GM19328 (cell line): ENCODE results near the gene RAD50.
"Not testable (repeated sequence)": the region's sequence is repeated elsewhere in the genome, so short reads cannot be mapped to it uniquely, and the experiment has no call there.

Experiments
- ATAC-seq: cut with Tn5 transposase; IDR thresholded peaks from one replicate; pipeline ENCODE4 v1.9.1; 2021; ENCODE audit warnings: mild to moderate bottlenecking, moderate library complexity; ENCODE audit not compliant: unreplicated experiment

RAD50 gene

GRCh38 chr5:132556763-132557477 is at the start of gene RAD50:
Gene RAD50, plus strand, starts transcription at chr5:132556977. Its CDS starts 348 bp downstream, at chr5:132557325.
- peak; percentile 98 for ATAC-seq

GRCh38 chr5:132510076-132510475 is 46.7 kb upstream of the RAD50 start:
- ATAC-seq = no peak

GRCh38 chr5:132513618-132514336 is 43.0 kb upstream of the RAD50 start:
- not testable (repeated sequence) for ATAC-seq

- ATAC-seq = not testable (repeated sequence)
These were observed 34.7 kb upstream of the RAD50 start for GRCh38 chr5:132522067-132522466.

GRCh38 chr5:132524877-132525276 is 31.9 kb upstream of the RAD50 start:
- ATAC-seq = not testable (repeated sequence)

- peak; percentile 67 for ATAC-seq
These were observed 31.5 kb upstream of the RAD50 start for GRCh38 chr5:132525299-132525724.

GRCh38 chr5:132526290-132526973 is 30.3 kb upstream of the RAD50 start:
- peak; percentile 39 for ATAC-seq

- ATAC-seq = no peak
These were observed 29.7 kb upstream of the RAD50 start for GRCh38 chr5:132526974-132527564.

GRCh38 chr5:132528021-132528420 is 28.8 kb upstream of the RAD50 start:
- ATAC-seq = no peak

GRCh38 chr5:132528866-132529634 is 27.7 kb upstream of the RAD50 start:
- no peak for ATAC-seq

- no peak for ATAC-seq
These were observed 25.8 kb upstream of the RAD50 start for GRCh38 chr5:132530946-132531345.

GRCh38 chr5:132539716-132540115 is 17.1 kb upstream of the RAD50 start:
- no peak for ATAC-seq

GRCh38 chr5:132540149-132540548 is 16.6 kb upstream of the RAD50 start:
- no peak for ATAC-seq

GRCh38 chr5:132540764-132541163 is 16.0 kb upstream of the RAD50 start:
- no peak for ATAC-seq

GRCh38 chr5:132543472-132544201 is 13.1 kb upstream of the RAD50 start, which contains the start of gene IL5:
Gene IL5, minus strand, starts transcription at chr5:132543522. Its CDS starts 44 bp downstream, at chr5:132543478.
- no peak for ATAC-seq

GRCh38 chr5:132546108-132546507 is 10.7 kb upstream of the RAD50 start:
- ATAC-seq = no peak

- ATAC-seq = no peak
These were observed 9.5 kb upstream of the RAD50 start for GRCh38 chr5:132547269-132547668.

- not testable (repeated sequence) for ATAC-seq
These were observed 7.9 kb upstream of the RAD50 start for GRCh38 chr5:132548834-132549233.

- ATAC-seq = no peak
These were observed 7.2 kb upstream of the RAD50 start for GRCh38 chr5:132549576-132549975.
